Natural killer cell (primary cell): ENCODE measurements around the gene NEDD4. TPM values are rescaled to one million over a fixed set of nuclear protein-coding genes. Genes with fewer than 3 reads are reported as not detected.

Experiments
- ATAC-seq, 3 donors: fragments of 150-1000 bp in 2 of 3; fragments of 200-7000 bp in 1 of 3; cut with Tn5 transposase; 1 replicate in 1 of 3; 2 replicates in 2 of 3; pipeline ENCODE4 v1.10.0; 2021; ENCODE audit warnings: mild to moderate bottlenecking in 2 of 3, moderate library complexity in 2 of 3
- DNase-seq, 2 donors: peaks; one replicate each; pipeline versions ENCODE4 v3.0.0 to v3.0.0-alpha.2; 2013 to 2021; ENCODE audit warnings: mixed read lengths in 1 of 2
- H3K27ac ChIP-seq: one replicate; pipeline ENCODE4 v1.5.1; 2013; ENCODE audit warnings: mild to moderate bottlenecking, low read length
- H3K27me3 ChIP-seq: one replicate; pipeline ENCODE4 v1.6.1; 2013; ENCODE audit warnings: low read length; ENCODE audit not compliant: control insufficient read depth, insufficient read depth
- H3K36me3 ChIP-seq: one replicate; pipeline ENCODE4 v1.6.1; 2013; ENCODE audit warnings: low read length; ENCODE audit not compliant: control insufficient read depth, insufficient read depth
- H3K4me1 ChIP-seq: one replicate; pipeline ENCODE4 v1.6.1; 2013; ENCODE audit warnings: low read length; ENCODE audit not compliant: control insufficient read depth, insufficient read depth
- H3K4me3 ChIP-seq: one replicate; pipeline ENCODE4 v1.5.1; 2013; ENCODE audit warnings: low read length
- H3K9me3 ChIP-seq: one replicate; pipeline ENCODE4 v1.6.1; 2013; ENCODE audit warnings: low read length; ENCODE audit not compliant: control insufficient read depth, insufficient read depth
- H3K27ac Mint-ChIP-seq, 2 donors: one replicate each; pipeline ENCODE4 v1.8.0; 2022; ENCODE audit warnings: mild to moderate bottlenecking in 2 of 2, mixed read lengths in 2 of 2, moderate library complexity in 1 of 2
- H3K27me3 Mint-ChIP-seq, 2 donors: one replicate each; pipeline ENCODE4 v1.8.0; 2022; ENCODE audit warnings: low read depth in 2 of 2, mixed read lengths in 2 of 2
- H3K36me3 Mint-ChIP-seq: one replicate; pipeline ENCODE4 v1.8.0; 2022; ENCODE audit warnings: mixed read lengths
- H3K4me1 Mint-ChIP-seq, 2 donors: one replicate each; pipeline ENCODE4 v1.8.0; 2022; ENCODE audit warnings: mixed read lengths in 2 of 2
- H3K4me3 Mint-ChIP-seq: one replicate; pipeline ENCODE4 v1.8.0; 2022; ENCODE audit warnings: mild to moderate bottlenecking, moderate library complexity, mixed read lengths
- H3K9me3 Mint-ChIP-seq, 2 donors: one replicate each; pipeline ENCODE4 v1.8.0; 2022; ENCODE audit warnings: mixed read lengths in 2 of 2
- WGBS: methylation state at CpG from one replicate; pipeline ENCODE4 v1.1.7; 2013; ENCODE audit warnings: missing lambda C conversion rate; ENCODE audit not compliant: insufficient coverage; 5-methylcytosine and 5-hydroxymethylcytosine counted together
- intact Hi-C: fragments of 100-400 bp; cut with micrococcal nuclease; formaldehyde crosslinking; loops from one replicate; pipeline ENCODE4 v1.14.2; 2022
- total RNA-seq, 4 donors: library from RNA; stranded (reverse); fragments of 120-200 nt in 1 of 4; gene quantifications; one replicate each; pipeline versions ENCODE4 v1.2.3 to v1.2.4, GENCODE V29; 2013 to 2022
- TF ChIP-seq, protein P1 (sequence below): fragments of 200-600 bp; IDR thresholded peaks from one replicate; pipeline ENCODE4 v1.8.0; 2022; ENCODE audit warnings: antibody characterized with exemption

The NEDD4 gene
- total RNA-seq, 3 donors from 2014 or later (not counting 1 experiment from before 2014, with no cell fraction given): 6.9 to 9.1 (median 7.8) TPM

- no peaks in the 10 kb centered on the region for H3K27me3 Mint-ChIP-seq
- WGBS: 75% methylated on average over 2 of the region's 2 CpGs
- peaks cover 10 to 15% of the 10 kb centered on the region in 2 donors for H3K4me1 Mint-ChIP-seq
- no peak overlapping the region for H3K27ac ChIP-seq
- no peak overlapping the region for H3K4me3 ChIP-seq
- no peak overlapping the region for H3K4me3 Mint-ChIP-seq
- no peaks in the 10 kb centered on the region for H3K9me3 Mint-ChIP-seq
- DNase-seq (no peak), ATAC-seq (no peak)
- H3K36me3 Mint-ChIP-seq: no peaks in the 10 kb centered on the region
- H3K4me1 ChIP-seq: peaks cover 5% of the 10 kb centered on the region
- no peaks in the 10 kb centered on the region for H3K36me3 ChIP-seq
- no peaks in the 10 kb centered on the region for H3K9me3 ChIP-seq
- H3K27me3 ChIP-seq: no peaks in the 10 kb centered on the region
- intact Hi-C loops: no loop called here
- H3K27ac Mint-ChIP-seq: no peak overlapping the region
- TF ChIP-seq, protein P1, sequence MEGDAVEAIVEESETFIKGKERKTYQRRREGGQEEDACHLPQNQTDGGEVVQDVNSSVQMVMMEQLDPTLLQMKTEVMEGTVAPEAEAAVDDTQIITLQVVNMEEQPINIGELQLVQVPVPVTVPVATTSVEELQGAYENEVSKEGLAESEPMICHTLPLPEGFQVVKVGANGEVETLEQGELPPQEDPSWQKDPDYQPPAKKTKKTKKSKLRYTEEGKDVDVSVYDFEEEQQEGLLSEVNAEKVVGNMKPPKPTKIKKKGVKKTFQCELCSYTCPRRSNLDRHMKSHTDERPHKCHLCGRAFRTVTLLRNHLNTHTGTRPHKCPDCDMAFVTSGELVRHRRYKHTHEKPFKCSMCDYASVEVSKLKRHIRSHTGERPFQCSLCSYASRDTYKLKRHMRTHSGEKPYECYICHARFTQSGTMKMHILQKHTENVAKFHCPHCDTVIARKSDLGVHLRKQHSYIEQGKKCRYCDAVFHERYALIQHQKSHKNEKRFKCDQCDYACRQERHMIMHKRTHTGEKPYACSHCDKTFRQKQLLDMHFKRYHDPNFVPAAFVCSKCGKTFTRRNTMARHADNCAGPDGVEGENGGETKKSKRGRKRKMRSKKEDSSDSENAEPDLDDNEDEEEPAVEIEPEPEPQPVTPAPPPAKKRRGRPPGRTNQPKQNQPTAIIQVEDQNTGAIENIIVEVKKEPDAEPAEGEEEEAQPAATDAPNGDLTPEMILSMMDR: no peak
These were observed 4.0 kb downstream of the NEDD4 start for GRCh38 chr15:55989383-55989782.

DNA sequence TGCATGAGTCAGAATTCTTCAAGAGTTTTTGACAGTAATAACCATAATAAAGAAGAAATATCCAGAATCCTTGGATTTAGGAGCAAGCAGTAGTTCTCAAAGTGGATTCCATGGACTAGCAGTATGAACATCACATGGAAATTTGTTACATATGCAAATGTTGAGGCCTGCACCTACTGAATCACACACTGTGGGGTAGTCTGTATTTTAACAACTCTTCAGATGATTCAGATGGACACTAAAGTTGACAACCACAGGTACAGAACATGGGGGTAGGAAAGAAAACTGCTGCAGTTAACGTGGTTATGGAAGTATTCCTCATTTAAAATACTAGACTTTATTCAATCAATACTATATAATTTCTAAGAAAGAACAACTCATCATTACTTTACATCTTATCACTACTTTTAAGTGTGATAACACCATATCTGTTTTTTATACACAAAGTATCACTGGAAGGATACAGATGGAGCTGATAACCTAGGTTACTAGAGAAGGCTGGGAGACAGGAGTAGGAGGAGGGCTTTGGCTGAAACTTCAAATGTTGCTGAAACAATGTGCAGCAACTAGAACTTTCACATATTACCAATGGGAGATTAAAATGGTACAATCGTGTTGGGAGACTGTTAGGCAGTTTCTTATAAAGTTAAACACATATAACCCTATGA is 11.7 kb downstream of the NEDD4 start:
- no peaks in the 10 kb centered on the region for H3K36me3 Mint-ChIP-seq
- DNase-seq: no peak
- ATAC-seq: no peak
- H3K9me3 ChIP-seq: no peaks in the 10 kb centered on the region
- peaks cover 0 to 12% of the 10 kb centered on the region in 2 donors for H3K4me1 Mint-ChIP-seq
- H3K27ac ChIP-seq: no peak overlapping the region
- no peak overlapping the region for H3K4me3 ChIP-seq
- TF ChIP-seq, protein P1: no peak
- H3K27me3 Mint-ChIP-seq: no peaks in the 10 kb centered on the region
- H3K9me3 Mint-ChIP-seq: no peaks in the 10 kb centered on the region
- WGBS: no CpG with 5 or more reads among the region's 2 CpGs
- H3K36me3 ChIP-seq: no peaks in the 10 kb centered on the region
- H3K4me3 Mint-ChIP-seq: no peak overlapping the region
- H3K27ac Mint-ChIP-seq: no peak overlapping the region
- intact Hi-C loops: no loop called here
- no peaks in the 10 kb centered on the region for H3K27me3 ChIP-seq
- no peaks in the 10 kb centered on the region for H3K4me1 ChIP-seq

GRCh38 chr15:55980511-55980910 is 12.9 kb downstream of the NEDD4 start:
- Mint-ChIP-seq H3K4me1 (peaks cover 0 to 12% of the 10 kb centered on the region in 2 donors), H3K27ac (no peak overlapping the region), H3K9me3 (no peaks in the 10 kb centered on the region), H3K36me3 (no peaks in the 10 kb centered on the region), H3K4me3 (no peak overlapping the region), H3K27me3 (no peaks in the 10 kb centered on the region)
- ATAC-seq (no peak), DNase-seq (no peak)
- TF ChIP-seq, protein P1: no peak
- Histone ChIP-seq H3K4me1 (no peaks in the 10 kb centered on the region), H3K4me3 (no peak overlapping the region), H3K27ac (no peak overlapping the region), H3K36me3 (no peaks in the 10 kb centered on the region), H3K27me3 (no peaks in the 10 kb centered on the region), H3K9me3 (no peaks in the 10 kb centered on the region)
- intact Hi-C loops: no loop called here
- WGBS: 100% methylated on average over 3 of the region's 4 CpGs

DNA sequence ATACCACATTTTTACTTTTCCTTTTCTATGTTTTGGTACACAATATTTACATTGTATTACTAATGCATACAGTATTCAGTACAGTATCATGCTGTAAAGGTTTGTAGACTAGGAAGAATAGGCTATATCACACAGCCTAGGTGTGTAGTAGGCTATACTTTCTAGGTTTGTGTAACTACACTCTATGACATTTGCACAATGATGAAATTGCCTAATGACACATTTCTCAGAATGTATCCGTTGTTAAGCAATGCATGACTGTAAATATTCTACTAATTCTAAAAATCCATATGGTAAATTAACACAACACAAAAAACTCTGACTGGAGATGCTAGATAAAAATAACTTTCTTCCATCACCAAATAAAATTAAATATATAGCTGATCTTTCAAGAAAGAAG is 16.2 kb downstream of the NEDD4 start:
- no peak for ATAC-seq
- no peak overlapping the region for H3K4me3 ChIP-seq
- H3K27me3 Mint-ChIP-seq: no peaks in the 10 kb centered on the region
- no peak overlapping the region for H3K4me3 Mint-ChIP-seq
- no peaks in the 10 kb centered on the region for H3K9me3 Mint-ChIP-seq
- no peaks in the 10 kb centered on the region for H3K36me3 Mint-ChIP-seq
- H3K27ac Mint-ChIP-seq: no peak overlapping the region
- H3K36me3 ChIP-seq: no peaks in the 10 kb centered on the region
- no peaks in the 10 kb centered on the region for H3K27me3 ChIP-seq
- 100% methylated on average over 1 of the region's 1 CpG for WGBS
- TF ChIP-seq, protein P1: no peak
- intact Hi-C loops: no loop called here
- no peak overlapping the region for H3K27ac ChIP-seq
- H3K9me3 ChIP-seq: no peaks in the 10 kb centered on the region
- no peaks in the 10 kb centered on the region for H3K4me1 ChIP-seq
- H3K4me1 Mint-ChIP-seq: peaks cover 0 to 12% of the 10 kb centered on the region in 2 donors
- DNase-seq: no peak
